HG03159 (cell line): ENCODE results near the gene TMEM255B.

ENCODE experiments used
- ATAC-seq: cut with Tn5 transposase; IDR thresholded peaks from one replicate; pipeline ENCODE4 v1.9.1; 2021; ENCODE audit warnings: mild to moderate bottlenecking, moderate library complexity; ENCODE audit not compliant: unreplicated experiment

TMEM255B gene

DNA sequence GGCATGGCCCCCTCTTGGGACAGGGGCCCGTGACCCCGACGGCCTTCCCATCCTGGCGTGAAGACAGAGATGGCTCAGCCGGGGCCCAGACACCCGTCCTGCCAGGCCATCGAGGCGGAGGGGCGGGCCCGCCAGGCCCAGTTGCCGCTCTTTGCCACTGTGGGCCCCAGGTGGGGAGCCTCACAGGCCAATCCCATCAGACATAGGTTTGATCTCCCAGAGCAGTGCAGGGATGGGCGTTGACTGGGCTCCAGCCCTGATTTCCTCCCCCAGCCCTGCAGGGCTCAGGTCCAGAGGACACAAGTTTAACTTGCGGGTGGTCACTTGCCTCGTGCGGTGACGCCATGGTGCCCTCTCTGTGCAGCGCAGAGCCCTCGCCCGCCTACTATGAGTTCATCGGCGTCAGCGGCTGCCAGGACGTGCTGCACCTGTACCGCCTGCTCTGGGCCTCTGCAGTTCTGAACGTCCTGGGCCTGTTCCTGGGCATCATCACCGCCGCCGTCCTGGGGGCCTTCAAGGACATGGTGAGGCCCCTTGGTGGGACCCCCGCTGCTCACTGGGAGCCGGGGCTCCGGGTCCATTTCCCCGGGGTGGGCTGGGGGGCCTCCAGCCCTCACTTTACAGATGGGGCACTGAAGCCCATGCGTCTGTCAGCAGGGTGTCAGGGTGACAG, 42.4 kb downstream of the TMEM255B start:
- no peak for ATAC-seq

DNA sequence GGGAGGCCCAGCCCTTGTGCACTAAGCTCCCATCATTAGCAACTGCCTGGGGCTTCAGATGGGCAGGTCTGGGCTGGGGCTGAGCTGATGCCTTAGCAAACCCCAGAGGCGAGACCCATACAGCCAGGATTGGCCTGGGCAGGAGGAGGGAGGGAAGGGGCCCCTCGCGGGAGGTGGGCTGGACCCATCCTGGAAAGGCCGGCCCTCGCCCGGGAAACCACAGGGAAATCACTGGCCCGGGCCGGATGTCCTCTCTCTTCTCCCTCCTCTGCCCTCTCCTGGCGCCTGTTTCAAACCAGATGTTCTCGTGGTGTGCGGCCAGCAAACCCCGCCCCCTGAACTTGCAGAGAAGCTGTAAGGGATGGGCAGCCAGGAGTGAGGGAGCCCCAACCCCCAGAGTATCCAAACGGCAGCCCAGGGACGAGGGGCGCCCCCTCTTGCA, 43.1 kb downstream of the TMEM255B start:
- ATAC-seq = no peak

DNA sequence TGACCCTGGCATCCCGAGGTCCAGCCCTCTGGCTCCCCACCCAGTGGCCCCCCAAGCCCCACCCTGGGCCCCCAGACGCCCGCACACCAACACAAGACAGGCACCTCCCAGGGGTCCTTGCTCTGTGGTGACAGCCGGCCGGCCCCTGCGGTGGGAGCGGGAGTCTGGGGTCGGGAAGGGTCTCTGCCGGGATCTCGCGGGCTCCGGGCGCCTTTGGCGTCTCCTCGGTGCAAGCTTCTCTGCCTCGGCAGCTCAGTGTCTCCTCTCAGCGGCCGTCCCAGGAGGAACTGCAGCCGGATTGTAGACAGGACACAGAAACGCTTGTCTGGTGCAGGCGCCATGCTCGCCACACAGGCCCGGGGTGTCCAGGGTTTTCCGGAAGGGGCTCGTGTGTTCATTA, 43.7 kb downstream of the TMEM255B start:
- ATAC-seq = no peak

DNA sequence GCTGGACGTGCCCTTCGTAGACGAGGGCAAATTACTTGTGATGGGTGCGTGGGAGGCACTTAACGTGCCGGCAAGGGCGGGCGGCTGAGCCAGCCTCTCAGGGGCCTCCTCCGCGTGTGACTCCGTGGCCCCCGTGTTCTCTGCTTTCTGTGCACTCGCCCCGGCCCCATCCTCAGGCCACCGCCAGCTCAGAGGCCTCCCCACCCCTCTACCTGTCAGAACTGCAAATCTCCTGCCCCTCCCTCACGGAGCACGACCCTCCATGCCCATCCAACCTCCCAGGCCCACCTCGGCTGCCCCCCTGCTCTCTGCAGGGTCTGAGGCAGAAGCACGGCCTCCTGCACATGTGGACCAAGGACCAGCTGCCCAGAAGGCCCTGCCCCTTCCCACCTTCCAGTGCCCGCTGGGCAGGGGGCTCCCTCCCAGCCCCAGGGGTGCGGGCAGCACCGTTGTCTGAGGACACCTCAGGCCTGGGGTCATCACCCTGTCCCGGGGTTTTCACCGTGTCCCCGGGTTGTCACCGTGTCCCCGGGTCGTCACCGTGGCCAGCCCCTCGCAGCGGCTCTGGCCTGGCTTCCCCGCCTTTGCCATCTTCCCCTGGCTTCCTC, 44.5 kb downstream of the TMEM255B start:
- no peak for ATAC-seq

DNA sequence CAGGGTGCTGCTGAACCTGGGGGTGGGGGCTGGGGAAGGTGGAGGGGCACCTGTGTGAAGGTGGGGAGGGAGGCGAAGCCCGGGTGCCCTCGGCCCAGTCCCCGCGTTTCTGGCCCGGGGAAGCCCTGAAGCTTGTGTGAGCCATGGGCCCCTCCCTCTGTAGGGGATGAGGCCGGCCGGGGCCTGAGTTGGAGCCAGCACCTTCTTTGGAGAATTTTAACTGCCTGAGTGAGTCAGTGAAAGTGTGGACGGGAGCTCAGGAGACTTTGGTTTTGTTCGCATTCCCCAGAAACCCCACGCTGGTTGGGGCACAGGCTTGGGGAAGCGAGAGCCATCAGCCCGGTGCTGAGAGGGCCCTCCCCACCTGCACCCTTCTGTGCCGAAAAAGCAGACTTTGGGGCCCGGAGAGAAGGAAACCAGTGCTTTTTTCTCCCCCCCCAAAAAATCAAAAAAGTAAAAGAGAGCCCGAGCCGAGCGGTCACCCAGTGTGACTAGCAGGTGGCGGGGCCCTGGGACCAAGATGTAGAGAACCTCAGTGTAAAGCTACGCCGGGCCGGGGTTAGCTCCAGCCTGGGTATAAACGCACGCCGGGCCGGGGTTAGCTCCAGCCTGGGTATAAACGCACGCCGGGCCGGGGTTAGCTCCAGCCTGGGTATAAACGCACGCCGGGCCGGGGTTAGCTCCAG, 45.1 kb downstream of the TMEM255B start:
- ATAC-seq = no peak

DNA sequence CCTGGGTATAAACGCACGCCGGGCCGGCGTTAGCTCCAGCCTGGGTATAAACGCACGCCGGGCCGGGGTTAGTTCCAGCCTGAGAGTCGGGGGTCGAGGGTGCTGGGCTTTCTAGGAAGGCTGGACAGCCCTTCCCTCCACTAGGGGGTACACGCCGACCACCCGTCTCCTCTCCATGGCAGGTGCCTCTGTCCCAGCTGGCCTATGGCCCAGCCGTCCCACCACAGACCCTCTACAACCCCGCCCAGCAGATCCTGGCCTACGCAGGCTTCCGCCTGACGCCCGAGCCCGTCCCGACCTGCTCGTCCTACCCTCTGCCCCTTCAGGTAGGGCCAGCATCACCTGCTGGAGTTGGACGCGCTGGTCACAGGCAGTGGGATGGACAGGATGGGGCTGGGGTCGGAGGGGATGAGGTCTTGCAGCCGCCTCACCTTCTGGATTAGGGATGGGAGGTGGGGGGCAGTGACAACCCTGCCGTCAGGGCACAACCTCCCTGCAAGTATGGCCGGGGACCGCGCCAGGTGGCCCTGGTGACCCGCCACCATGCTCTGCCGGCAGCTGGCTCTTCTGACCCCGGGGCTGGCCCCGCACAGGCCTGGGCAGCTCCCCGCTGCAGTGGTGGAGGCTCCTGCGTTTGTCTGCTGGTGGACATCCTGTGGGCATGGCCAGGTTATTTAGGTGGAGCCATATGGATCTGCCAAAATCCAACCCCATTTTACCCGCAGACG, 45.8 kb downstream of the TMEM255B start:
- ATAC-seq = no peak

DNA sequence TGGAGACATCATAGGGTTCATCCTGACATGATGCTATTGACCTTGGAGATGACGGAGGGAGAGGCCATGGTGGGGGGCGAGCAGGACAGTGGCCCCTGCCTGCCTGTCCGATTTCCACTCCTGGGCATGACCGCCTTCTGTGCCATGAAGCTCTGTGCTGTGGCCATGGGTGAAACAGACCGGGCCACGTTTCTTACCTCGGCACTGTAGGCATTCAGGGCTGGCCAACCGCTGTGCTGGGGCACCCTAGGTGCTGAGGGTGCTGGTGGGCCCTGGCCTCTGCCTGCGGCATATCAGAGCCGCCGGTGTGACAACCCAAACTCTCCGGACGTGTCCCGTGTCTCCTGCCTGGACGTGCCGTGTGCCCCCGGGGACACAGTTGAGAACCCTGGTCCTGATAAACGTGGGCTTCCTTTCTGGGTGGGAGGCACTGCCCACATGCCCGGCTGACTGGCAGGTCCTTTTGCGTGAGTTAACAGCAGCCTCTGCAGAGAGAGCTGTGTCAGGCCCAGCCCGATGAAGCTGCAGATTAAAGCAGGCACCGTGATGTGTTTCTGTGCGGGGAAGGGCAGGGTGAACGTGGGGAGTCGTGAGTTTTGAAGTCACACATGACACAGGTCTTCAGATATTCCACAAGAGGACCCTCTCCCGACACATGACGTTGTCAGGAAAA, 46.5 kb downstream of the TMEM255B start:
- no peak for ATAC-seq

DNA sequence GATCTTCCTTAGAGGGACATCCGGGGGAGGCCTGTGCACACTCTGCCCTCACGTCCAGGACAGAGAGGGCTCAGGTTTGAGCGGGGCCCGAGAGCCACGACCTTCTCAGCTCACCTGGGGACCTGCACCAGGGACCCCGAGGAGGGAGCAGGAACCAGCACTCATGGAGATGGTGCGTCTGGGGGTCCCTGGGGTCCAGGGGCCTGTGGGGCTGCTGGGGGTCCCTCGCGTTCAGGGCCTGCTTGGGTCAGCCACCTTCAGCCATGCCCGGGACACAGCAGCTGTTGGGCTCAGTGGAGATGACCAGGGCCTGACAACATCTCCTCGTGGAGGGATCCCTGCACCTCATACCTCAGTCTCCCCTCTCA, 47.1 kb downstream of the TMEM255B start:
- ATAC-seq = no peak

DNA sequence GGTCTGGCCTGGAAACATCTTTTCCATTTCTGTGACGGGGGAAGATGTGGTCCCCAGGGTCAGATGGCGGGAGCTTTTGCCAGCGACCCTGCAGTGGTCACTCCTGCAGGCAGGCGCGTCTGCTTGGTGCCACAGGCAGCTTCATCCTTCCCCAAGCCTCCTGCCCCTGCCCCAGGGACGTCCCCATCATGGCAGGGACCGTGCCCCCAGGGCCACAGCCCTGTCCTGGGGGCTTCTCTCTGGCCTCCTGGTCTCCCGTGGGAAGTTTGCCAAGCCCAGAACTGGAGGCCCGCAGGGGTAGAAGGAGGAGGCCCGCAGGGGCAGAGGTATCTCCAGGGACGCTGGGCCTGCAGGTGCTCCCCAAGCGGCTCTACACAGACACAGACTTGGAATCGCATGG, 47.5 kb downstream of the TMEM255B start:
- ATAC-seq = no peak

DNA sequence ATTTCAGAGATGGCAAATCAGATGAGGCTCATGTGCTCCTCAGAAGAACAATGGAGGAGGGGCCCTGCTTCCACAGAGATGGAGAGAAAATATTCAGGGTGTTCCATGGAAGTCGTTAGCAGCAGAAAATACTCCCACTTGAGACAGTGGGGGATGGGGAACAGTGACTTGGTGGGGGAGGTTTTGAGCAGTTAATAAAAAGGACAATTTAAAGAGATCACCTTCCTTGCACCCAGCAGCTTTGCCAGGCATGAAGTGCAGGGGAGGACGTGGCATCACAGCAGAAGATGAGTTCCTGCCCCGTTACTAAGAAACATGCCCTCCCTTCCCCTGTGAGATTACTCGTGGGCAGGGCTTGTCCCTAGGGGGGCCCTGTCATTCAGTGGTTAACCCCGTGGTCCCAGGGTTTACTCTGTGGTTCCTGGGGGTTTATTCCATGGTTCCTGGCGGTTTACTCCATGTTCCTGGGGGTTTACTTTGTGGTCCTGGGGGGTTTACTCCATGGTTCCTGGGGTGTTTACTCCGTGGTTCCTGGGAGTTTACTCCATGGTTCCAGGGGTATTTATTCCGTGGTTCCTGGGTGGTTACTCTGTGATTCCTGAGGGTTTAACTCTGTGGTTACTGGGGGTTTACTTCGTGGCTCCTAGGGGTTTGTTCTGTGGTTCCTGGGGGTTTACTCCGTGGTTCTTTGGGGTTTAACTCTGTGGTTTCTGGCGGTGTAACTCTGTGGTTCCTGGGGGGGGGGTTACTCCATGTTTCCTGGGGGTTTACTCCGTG, 49.2 kb downstream of the TMEM255B start:
- no peak for ATAC-seq

DNA sequence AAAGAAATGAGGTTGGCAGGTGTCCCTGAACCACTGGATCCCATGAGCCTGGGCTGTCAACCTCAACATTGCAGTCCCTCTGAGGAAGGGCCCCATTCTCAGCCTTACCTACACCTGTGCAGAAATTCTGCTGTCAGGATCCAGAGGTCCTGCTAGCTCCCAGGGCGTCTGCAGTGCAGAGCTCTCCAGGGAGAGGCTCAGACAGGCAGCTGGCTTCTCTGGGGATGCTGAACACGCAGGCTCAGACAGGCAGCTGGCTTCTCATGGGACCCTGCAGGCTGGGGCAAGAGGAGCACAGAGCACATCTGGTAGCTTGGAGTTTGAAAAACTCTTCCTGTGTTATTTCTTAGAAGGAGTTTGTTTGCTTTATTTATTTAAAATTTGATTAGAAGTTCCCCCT, 50.9 kb downstream of the TMEM255B start:
- ATAC-seq = no peak

DNA sequence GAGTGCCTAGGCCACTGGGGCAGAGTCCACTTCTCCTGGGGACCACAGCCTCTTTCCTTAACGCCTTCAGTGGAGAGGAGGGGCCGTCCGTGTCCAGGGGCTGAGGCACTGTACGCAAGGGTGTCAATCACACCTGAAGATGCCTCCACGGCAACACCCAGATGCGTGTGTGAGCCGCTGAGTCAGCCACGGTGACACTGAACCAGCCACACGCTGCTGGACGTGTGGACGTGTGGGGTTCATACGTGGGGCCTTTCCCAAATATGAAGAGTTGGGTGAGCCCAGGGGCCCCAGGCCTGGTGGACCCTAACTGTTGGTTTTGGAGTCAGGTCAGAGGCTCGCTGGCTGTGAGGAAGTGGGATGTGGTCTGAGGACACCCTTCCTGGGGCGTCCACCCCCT, 51.6 kb downstream of the TMEM255B start:
- no peak for ATAC-seq

DNA sequence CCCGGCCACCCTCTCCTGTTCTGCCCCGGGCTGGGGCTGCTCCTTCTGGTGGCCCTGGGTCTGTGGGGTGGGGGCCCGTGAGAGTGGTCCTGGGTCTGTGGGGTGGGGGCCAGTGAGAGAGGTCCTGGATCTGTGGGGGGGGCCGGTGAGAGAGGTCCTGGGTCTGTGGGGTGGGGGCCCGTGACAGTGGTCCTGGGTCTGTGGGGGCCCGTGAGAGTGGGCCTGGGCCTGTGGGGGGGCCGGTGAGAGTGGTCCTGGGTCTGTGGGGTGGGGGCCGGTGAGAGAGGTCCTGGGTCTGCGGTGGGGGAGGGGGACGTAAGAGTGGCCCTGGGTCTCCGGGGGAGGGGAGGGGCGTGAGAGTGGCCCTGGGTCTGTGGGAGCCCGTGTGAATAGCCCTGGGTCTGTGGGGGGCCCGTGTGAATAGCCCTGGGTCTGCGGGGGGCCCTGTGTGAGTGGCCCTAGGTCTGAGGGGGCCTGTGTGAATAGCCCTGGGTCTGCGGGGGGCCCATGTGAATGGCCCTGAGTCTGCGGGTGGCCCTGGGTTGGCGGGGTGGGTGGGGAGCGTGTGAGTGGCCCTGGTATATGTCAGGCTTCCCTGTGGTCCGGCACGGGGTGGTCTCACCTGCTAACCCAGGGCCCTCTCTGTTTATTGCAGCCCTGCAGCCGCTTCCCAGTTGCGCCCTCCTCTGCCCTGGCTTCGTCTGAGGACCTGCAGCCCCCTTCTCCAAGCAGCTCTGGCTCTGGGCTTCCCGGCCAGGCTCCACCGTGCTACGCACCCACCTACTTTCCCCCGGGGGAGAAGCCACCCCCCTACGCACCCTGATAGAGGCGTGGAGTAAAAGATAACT, 52.3 kb downstream of the TMEM255B start:
- ATAC-seq = no peak

DNA sequence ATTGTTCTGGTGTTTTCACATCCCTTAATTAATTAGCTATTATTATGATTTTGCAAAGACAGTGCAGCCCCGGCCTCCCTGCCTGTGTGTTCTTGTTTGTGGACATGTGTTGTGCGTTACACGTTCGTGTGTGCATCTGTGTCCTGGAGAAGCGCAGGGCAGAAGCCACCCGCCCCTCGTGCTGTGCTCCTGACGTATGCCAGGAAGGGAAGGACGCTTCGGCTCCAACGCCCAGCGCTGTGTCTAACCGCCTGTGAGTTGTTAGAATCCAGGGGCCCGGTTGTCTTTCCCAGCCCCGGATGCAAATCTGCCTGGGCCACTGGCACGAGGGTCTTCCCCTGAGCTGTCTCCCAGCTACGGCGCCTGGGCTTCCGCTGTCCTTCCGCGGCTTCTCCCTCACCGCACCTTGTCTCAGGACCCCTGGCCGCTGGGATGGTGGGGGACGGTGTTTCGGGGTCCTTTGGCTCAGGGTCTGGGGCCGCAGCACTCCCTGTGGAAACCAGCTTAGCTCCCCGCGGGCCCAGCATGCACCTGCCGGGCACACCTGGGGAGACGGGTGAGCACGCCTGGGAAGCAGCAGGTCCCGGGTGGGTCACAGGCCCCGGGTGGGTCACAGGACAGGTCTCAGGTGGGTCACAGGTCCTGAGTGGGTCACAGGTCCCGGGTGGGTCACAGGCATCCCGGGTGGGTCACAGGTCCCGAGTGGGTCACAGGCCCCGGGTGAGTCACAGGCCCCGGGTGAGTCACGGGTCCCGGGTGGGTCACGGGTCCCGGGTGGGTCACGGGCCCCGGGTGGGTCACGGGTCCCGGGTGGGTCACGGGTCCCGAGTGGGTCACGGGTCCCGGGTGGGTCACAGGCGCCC, 53.4 kb downstream of the TMEM255B start:
- no peak for ATAC-seq

DNA sequence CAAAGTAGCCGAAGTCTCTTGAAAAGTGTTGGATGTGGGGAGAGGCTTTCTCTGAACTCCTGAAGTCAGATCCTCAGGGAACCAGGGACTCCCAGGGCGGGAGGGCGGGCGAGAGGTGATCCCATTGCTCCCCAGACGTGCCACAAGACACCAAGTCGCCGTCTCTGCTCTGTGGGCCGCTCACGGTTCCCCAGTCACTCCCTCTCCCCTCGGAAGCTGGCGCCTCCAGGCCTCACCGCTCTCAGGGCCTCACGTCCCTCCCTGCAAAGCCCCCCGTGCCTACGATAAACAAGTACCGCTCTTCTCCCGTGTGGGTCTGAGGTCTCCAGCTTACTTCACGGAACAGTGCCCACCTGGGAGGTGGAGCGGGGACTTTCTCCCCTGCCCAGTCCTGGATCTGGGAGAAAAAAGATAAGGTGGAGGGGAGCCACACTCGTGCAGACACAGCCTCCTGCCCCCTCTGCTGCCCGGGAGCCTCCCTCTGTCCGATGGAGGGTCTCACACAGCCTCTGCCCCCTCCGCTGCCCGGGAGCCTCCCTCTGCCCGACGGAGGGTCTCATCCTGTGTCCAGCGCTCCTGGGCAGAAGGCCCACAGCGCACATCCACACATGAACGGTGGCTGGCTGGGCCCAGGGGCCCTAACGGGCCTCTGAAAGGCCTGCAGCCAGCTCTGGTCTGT, 54.2 kb downstream of the TMEM255B start:
- no peak for ATAC-seq

DNA sequence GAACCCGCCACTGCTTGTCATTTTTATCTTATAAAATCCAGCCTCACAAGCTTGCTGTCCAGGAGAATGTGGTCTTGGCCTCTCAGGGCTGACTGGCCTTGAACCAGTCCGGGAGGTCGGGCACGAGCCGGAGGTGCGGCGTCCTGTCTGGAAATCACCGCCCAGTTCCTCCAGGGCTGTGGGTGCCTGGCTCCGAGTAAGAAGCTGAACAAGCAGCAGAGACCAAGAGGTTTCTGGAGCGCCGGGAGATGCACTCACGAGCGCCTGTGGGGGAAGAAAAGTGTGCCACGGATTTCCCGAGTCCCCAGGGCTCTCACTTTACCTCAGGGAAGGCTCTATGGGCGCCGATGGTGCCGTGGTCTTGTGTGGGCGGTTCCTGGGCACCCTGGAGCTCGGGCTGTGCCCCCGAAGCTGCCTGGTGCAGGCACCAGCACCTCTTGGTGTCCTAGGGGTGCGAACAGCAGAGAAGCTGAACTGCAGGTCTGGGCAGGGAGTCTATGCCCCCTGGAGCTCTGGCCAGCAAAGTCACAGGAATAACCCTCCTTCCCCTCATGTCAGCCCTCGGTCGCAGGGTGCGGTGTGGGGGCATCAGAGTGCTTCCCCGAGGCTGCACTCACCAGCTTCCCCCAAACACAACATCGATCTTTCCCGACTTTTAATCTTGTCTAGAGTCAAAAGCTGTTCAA, 54.9 kb downstream of the TMEM255B start:
- no peak for ATAC-seq

DNA sequence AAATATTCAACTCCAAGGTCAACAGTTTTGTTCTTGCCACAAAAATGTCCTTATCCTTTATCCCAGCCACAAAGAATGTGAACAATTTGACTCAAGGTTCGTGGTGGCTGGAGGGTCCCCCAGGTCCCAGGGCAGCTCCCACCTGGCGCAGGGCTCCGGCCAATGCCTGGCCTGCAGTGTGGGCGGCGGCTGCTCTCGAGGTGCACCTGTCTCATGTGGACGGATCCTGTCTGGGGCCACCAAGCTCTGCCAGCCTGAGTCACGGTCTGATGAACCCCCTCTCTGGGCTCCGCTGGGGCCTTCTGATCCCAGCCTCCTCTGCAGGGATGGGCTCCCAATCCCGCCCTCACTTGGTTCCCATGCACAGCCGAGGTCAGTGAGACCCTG, 55.4 kb downstream of the TMEM255B start:
- ATAC-seq = no peak
